ENCODE results near the gene TMEM143.
A peak's percentile ranks its signal among the peaks of the same experiment; 100 is the strongest.
"Not testable (repeated sequence)": the region's sequence is repeated elsewhere in the genome, so short reads cannot be mapped to it uniquely, and the experiment has no call there.

The TMEM143 gene

GRCh38 chr19:48390188-48391099, 26.7 kb upstream of the TMEM143 start:
- DNase-seq: peak; percentile 74

- DNase-seq: no peak
Measured at GRCh38 chr19:48386981-48387380, 23.2 kb upstream of the TMEM143 start.

- DNase-seq: no peak
Measured at GRCh38 chr19:48385461-48386087, 21.8 kb upstream of the TMEM143 start.

- DNase-seq: no peak
Measured at GRCh38 chr19:48382286-48382685, 18.5 kb upstream of the TMEM143 start.

- DNase-seq: no peak
Measured at GRCh38 chr19:48381178-48381950, 17.6 kb upstream of the TMEM143 start.

- DNase-seq: no peak
Measured at GRCh38 chr19:48379058-48379457, 15.3 kb upstream of the TMEM143 start.

- DNase-seq: no peak
Measured at GRCh38 chr19:48378194-48378570, 14.4 kb upstream of the TMEM143 start.

- DNase-seq: no peak
Measured at GRCh38 chr19:48373567-48373966, 9.8 kb upstream of the TMEM143 start.

- no peak for DNase-seq
Measured at GRCh38 chr19:48372904-48373303, 9.2 kb upstream of the TMEM143 start.

- DNase-seq: not testable (repeated sequence)
Measured at GRCh38 chr19:48371771-48372170, 8.0 kb upstream of the TMEM143 start.

GRCh38 chr19:48371367-48371766, 7.6 kb upstream of the TMEM143 start:
- no peak for DNase-seq

- DNase-seq: no peak
Measured at GRCh38 chr19:48370955-48371354, 7.2 kb upstream of the TMEM143 start.

GRCh38 chr19:48368936-48369335, 5.2 kb upstream of the TMEM143 start:
- no peak for DNase-seq

GRCh38 chr19:48367855-48368254, 4.1 kb upstream of the TMEM143 start:
- no peak for DNase-seq

GRCh38 chr19:48365602-48366001, 1.9 kb upstream of the TMEM143 start:
- no peak for DNase-seq

- no peak for DNase-seq
Measured at GRCh38 chr19:48364598-48365348, 1.0 kb upstream of the TMEM143 start.

- no peak for DNase-seq
Measured at GRCh38 chr19:48363500-48363809, 285 bp downstream of the TMEM143 start.

- DNase-seq: peak; percentile 93
Measured at GRCh38 chr19:48362716-48363499, 832 bp downstream of the TMEM143 start.

GRCh38 chr19:48361912-48362311, 1.8 kb downstream of the TMEM143 start:
- no peak for DNase-seq

- no peak for DNase-seq
Measured at GRCh38 chr19:48359123-48359522, 4.6 kb downstream of the TMEM143 start.

GRCh38 chr19:48355365-48355954, 8.3 kb downstream of the TMEM143 start:
- DNase-seq: no peak
